ENCODE data around the gene RPL37A.
"Not testable (repeated sequence)": the region's sequence is repeated elsewhere in the genome, so short reads cannot be mapped to it uniquely, and the experiment has no call there.

Gene RPL37A

DNA sequence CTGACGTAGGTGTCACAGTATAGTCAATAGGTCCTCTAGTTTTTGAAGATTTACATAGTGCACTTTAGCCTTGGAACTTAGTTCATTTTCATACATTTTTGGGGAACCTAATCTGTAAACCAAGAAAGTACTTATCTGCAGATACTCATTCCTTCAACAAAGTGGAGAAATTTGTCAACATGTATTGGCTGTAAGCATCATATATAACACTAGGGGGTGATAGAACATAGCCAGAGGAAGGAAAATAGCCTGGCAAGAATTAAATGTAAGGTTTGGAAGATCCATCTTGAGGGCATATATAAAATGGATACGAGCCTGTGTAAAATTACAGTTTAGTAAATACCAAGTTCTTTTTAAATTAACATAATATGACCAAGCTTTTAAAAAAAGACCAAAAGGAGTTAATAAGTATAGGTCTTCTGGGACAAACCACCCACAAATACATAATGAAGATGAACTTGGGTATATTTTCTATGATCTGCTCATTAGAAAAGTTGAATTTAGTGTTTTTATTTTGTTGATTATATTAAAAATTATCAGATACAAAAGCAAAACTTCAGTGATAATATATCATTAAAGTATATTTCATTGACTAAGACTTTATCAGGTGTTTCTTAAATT is 18.2 kb downstream of the RPL37A start:
- DNase-seq (ENCODE audit: extremely low read depth in 1 of 2, low read depth in 1 of 2): no peak

DNA sequence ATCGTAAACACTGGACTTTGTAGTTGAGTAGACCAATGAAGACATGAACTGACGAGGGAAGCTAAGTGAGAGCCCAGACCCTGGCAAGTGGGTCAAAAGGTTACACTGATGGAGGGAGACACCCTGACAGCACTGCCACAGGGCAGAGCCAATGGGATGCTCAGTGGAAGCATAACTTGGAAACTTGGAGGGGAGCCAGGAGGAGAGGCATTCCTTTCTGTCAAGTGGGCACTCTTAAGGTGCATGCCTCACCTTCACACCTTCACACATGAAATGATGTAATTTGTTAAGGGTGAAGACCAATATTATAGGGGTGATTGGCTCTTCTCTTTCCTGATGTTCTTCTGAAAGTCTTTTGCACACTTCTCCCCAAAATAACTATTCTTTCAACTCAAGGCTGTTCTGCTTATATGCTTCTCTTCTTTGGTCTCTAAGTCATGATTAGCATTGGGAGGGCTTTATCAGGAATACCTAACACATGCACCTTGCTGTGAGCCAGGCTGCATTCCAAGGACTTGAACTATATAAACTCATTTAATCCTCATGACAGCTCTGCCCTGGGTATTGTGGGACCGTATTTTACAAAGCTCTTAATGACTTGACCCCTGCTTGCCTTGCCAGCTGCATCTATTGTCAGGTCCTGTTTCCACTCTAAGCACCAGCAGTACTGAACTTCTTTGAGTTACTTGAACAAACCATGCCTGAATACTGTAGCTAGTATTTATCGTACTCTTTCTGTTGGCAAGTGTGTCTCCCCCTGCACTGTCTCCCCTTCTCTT is 19.0 kb downstream of the RPL37A start:
- DNase-seq (ENCODE audit: extremely low read depth in 1 of 2, low read depth in 1 of 2): no peak

DNA sequence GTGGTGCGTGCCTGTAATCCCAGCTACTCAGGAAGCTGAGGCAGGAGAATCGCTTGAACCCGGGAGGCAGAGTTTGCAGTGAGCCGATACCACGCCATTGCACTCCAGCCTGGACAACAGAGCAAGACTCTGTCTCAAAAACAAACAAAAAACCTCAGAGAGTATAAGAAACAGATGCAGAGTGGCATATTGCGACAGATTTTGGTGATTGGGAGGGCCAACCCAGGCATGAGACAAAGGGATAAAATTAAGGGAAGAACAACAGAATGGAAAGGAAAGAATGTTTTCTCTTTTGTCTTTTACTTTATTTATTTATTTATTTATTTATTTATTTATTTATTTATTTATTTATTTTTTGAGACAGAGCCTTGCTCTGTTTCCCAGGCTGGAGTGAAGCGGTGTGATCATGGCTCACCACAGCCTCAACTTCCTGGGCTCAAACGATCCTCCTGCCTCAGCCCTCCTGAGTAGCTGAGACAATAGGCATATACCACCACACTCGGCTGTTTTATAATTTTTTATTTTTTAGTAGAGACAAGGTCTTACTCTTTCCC is 20.0 kb downstream of the RPL37A start:
- DNase-seq (ENCODE audit: extremely low read depth in 1 of 2, low read depth in 1 of 2): not testable (repeated sequence)

DNA sequence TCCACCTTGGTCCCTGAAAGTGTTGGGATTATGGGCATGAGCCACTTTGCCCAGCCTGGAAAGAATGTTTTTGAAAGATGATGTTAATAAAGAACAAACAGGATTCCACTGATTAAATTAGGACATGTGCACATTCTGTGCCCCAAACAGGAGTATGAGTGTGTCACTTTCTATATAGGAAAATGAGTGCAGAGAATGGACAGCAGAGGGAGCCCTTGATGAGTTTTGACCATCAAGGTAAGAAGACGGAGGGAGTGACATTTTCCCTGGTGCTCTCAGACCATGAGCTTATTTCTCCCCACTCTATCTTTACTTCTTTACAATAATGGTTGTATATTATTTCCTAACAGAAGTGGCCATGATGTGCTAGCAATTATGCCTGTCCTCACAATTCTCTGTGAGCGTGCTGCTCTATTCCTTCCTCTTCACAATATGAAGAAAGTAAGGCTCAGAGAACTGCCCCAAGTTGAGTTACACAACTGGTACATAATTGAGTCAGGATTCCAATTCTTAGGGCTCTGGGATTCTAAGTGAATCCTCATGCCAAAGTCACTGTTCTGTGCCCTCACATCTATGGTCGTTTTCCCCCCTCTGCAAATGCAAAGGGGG is 20.6 kb downstream of the RPL37A start:
- peak in 1 of 2 donors; percentile 33 for DNase-seq (ENCODE audit: extremely low read depth in 1 of 2, low read depth in 1 of 2)

DNA sequence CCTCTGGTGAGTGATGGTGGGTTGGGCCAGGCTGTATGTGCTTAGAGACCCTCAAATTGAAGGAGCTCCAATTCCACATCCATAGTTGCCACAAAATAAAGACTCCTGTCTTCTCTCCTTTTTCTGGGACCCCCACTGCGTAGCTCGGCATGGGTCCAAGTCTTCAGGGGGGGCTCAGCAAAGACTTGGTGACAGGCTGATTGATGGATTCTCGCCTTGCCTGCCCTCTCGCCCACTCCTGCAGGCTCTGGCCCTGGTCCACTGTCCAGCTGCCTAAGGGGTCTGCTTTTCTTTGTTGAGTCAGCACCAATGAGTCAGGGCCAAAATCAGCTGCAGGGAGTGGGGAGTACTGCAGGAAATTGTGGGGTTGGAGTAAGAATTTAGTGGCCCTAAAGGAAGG is 21.5 kb downstream of the RPL37A start:
- DNase-seq (ENCODE audit: extremely low read depth in 1 of 2, low read depth in 1 of 2): no peak

DNA sequence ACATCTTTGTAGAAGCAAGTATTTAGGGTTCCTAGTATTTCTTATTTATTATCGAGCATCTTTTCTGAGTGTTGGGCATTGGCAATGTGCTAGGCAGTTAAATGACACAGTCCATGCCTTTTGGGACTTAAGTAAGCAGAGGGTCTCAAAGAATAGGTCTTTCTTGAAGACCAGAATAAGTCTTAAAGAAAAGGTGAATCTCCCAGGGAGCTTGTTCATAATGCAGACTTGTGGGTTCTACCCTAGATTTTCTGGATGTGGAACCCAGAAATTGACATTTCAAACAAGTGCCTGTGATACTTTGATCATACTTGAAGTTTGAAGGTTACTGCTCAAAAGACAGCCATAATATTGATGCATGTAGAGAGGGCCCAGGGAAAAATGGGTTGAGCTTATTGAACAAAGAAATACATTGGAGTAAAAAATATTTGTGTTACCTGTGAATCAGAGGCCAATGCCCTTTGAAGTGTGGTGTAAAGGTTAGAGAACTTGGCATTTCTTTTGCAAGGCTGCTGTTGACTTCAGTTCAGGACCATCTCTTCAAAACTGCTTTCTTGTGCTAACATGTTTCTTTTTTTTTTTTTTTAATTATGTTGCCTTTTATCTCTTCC is 24.4 kb downstream of the RPL37A start:
- no peak for DNase-seq (ENCODE audit: extremely low read depth in 1 of 2, low read depth in 1 of 2)

DNA sequence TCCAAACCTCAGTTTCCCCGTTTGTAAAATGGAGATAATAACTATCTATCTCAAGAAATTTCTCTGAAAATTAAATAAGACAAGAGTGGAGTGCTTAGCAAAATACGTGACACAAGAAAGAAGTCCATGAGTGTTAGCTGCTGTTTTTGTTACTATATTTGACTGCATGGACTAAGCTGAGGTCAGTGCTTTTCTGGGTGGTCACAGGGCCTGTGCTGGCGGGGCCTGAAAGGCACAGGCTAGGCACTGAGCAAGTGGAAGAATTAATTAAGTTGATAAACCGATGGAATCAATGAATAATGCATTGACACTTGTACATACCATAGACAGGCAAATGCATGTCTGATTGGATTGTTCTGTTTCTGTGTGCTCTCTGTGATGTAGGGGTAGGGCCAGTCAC is 27.3 kb downstream of the RPL37A start:
- no peak for DNase-seq (ENCODE audit: extremely low read depth in 1 of 2, low read depth in 1 of 2)

DNA sequence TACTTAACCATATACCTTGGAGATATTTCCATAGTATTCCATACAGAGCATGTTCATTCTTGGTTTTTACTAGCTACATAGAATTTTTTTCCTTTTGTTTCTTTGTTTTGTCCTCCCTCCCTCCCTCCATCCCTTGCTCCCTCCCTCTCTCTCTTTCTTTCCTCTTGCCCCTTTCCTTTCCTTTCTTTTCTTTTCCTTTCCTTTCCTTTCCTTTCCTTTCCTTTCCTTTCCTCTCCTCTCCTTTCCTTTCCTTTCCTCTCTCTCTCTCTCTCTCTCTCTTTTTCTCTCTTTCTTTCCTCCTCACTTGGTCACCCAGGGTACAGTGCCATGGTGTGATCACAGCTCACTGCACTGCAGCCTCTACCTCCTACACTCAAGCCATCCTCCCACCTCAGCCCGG is 28.3 kb downstream of the RPL37A start:
- DNase-seq (ENCODE audit: extremely low read depth in 1 of 2, low read depth in 1 of 2): no peak

DNA sequence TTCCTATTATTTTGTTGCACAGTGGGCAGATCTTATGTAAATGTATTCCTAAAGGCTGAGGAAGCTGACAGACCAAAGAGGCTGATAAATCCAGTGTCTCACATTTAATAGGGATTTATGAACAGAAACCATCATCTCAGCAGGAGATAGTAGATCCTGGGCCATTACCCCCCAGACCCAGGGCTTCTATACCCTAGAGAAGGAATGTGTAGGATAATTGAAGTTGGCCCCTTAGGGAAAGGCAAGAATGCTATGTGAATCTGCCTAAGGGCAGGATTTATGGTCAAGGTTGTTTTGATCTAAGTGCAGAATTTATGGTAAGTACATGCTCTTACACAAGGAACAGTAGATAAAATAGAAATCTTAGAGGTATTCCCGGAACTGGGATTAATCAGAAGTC is 29.0 kb downstream of the RPL37A start:
- no peak for DNase-seq (ENCODE audit: extremely low read depth in 1 of 2, low read depth in 1 of 2)

DNA sequence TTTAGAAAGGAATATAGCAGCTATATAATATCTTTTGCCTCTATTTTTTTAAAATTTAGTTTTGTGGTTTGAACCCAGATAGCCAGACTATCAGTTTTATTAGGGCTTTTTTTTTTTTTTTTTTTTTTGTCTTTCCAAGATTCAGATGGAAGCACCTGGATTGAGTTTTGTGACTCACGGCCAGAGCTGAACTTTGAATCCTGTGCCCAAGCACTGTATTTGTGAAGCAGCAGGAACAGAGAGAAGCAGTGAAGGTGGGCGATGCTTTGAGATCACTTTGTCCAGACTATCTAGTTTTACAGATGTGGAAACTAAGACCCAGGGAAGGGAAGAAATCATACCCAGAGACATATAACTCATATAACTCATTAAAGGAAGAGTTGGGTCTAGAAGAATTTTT is 33.9 kb downstream of the RPL37A start:
- DNase-seq (ENCODE audit: extremely low read depth in 1 of 2, low read depth in 1 of 2): no peak

DNA sequence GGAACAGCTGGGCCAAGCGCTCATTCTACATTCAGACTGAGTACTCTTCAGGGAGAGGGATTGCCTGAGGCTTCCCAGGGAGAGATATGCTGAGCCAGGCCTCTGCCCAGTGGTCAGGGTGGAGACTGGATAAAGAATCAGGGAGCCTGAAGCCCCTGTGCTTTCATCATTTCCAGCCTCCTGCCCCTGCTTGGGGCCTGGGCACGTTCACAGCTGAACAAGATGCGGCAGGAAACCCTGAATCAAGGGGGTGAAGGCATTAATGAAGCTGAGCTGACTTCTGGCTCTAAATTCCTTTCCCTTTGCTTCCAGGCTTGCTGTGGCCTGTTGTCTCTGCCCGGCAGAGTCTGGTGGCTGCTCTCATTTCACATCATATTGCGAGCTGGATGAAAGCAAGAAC is 35.0 kb downstream of the RPL37A start:
- DNase-seq (ENCODE audit: extremely low read depth in 1 of 2, low read depth in 1 of 2): no peak

DNA sequence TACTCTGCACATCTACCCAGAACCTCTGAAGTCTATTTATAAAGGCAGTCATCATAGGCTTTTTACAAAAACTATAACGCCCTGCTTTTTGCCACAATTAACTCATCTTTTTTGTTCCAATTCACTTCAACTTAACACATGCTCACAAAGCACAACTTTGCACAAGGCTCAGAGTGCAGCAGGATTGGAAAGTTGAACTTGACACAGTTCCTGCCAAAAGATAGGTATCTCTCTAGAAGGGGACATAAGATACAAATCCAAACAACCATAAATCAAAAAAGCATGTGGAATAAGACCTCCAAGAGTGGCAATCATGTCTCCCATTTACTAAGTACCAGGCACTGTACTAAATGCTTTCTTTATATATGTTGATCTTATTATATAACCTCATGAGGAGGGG is 36.2 kb downstream of the RPL37A start:
- DNase-seq (ENCODE audit: extremely low read depth in 1 of 2, low read depth in 1 of 2): no peak

DNA sequence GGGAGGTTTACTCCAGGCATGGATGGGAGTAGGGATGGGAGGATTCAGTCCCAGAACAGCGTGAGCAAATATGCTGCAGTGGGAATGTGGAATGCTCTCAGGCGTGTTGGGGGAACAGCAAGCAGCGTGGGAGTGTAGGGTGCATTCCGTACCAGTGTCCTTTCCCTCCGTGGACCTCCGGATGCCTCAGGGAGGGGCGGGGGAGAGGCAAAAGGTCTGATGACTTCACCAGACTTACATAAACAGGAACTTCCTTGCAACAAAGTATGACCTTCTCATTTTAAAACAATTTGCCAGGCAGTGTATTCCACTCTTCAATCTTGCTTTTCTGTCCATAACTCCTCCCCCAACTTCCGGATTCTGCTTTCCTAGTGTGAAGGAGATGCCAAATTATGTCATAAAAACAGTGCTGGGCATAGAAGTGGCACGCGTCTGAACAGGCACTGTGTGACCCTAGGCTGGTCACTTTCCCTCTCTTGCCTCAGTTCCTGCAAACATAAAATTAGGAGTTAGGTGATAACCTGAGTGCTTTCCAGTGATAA is 36.9 kb downstream of the RPL37A start:
- no peak for DNase-seq (ENCODE audit: extremely low read depth in 1 of 2, low read depth in 1 of 2)

DNA sequence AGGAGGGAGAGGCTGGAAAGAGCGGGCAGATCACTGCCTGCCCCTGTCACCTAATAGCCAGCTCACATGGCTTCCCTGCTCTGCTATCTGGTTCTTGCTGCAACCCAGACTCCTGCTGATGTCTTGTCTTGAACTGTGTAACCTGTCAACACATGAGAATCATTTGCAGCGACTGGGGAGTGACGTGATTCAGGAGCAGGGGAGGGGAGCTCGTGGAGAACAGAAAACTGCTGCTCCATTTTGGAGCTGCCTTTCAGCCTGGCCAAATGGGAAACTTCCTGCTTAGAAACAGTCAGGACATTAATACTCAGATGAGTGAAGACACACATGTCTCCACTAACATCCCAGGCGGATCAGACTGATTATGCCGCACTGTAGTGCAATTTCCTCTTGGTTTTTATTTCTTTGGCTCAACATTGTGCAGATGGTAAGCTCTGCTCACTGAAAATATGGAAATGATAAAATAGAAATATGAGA is 38.1 kb downstream of the RPL37A start:
- DNase-seq (ENCODE audit: extremely low read depth in 1 of 2, low read depth in 1 of 2): no peak

DNA sequence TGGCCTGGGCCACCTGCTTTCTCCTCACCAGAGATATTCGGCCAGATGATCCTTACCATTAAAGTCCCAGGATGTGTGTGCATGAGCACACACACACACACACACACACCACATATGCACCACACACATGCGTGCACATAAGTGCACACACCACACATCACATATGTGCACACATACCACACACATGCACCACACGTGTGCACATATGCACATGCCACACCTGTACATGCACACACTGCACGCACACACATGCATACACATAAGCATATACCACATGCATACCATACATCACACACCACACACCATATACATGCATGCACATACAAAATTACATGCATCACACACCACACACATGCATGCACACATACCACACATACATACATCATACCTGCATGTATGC is 38.7 kb downstream of the RPL37A start:
- DNase-seq (ENCODE audit: extremely low read depth in 1 of 2, low read depth in 1 of 2): no peak

DNA sequence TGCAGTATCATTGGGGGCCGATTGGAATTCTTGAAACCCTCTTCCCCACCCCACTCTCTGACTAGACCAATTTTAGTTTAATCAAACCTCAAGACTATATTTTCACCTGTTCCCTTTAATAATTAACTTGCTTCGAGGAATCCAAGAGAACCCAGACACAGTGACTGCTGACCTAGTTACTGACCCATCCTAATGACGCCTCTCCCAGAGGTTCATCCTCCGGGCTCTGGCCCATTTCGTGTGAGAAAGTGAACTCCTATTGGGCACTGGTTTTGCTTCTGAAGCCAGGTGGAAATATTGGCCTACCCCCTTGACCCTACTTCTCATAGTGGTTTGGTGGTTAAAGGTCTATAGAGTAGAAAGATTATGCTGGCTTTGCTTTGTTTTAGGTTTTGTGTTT is 39.9 kb downstream of the RPL37A start:
- no peak for DNase-seq (ENCODE audit: extremely low read depth in 1 of 2, low read depth in 1 of 2)

DNA sequence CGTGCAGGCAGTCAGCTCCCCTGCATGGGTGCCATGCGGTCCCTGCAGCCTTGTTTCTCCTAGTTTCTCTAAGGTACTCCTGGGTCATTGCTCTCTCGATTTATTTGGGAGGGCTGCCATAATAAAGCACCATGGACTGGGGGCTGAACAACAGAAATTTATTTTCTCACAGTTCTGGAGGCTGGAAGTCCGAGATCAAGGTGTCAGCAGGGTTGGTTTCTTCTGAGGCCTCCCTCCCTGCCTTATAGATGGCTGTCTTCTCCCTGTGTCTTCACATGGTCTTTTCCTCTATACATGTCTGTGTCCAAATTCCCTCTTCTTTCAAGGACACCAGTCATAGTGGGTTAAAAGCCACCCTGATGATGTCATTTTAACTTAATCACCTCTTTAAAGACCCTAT is 40.5 kb downstream of the RPL37A start:
- DNase-seq (ENCODE audit: extremely low read depth in 1 of 2, low read depth in 1 of 2): no peak

DNA sequence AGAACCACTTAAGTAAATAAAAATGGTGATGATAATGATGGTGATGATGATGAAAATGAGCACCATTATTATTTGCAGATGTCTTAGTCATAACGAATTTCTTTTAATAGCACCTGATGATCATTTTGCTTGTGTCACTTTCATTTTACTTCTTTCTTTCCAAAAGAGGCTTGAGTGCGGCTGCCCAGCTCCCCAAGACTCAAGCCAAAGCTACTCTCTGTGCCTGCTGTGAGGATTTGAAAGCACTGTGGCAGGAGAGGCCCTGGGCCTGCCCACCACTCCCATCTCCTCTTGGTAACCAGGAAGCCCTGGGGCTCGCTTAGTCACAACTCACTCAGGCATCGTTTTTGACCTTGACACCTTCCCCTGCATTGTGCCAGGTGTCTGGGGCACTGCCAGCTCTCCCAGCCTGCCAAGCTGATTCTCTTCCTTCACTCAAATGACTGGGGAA is 41.2 kb downstream of the RPL37A start:
- DNase-seq (ENCODE audit: extremely low read depth in 1 of 2, low read depth in 1 of 2): no peak

DNA sequence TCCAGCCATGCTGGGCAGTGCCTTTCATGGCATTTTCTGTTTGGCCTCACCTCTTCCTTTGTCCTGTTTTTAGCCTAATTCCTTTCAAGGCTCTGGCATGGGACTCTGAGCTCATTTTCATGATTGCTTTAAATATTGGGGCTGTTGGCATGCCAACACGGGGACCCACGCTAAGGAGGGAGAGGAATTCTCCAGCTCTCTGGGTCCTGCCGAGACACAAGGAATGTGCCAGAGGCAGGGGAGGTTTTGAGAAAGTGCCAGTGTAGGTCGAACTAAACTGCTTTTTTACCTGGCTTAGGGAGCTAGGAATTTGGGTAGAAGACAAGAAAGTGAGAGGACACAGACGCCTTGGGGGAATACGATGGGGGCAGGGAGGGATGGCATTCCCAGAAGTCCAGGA is 42.3 kb downstream of the RPL37A start:
- DNase-seq (ENCODE audit: extremely low read depth in 1 of 2, low read depth in 1 of 2): no peak

DNA sequence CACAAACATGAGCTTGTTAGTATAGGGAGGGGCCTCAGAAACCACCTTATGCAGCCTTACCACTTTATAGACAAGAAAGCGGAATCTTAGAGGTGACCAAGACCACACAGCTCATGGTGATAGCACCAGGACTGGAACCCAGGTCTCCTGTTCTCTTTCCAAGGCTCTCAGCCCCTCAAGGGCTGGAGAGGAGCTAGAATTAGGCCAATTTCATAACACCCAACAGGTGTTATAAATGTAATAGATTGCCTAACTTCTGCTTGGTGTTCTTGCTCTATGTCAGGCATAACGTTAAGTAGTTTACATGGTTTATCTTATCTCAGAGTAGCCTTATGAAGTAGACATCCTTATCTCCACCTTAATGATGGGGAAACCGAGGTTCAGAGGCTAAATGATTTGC is 42.9 kb downstream of the RPL37A start:
- no peak for DNase-seq (ENCODE audit: extremely low read depth in 1 of 2, low read depth in 1 of 2)

DNA sequence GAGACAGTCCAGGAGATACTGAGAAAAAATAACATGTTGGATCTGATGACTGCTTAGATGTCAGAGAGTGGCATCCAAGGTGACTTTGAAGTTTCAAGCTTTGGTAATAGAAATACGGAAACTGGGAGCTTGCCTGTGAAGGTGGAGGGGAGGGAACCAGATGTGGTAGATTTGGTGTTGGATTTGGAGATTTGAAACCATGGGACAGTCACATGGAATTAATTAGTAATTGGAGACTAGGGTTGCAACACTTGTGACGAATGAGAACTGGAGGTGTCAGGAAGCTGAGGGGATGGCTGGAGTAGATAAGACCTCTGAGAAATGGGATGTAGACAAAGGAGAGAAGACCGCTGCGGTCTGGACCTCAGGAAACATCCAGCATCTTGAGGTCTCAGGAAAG is 46.7 kb downstream of the RPL37A start:
- DNase-seq (ENCODE audit: extremely low read depth in 1 of 2, low read depth in 1 of 2): no peak
